PC-9 (cell line): ENCODE results near the gene ANKRD35. TPM values are rescaled to one million over a fixed set of nuclear protein-coding genes. Genes with fewer than 3 reads are reported as not detected.
A peak's percentile ranks its signal among the peaks of the same experiment; 100 is the strongest.

Source experiments
- BruUV-seq: library from RNA; stranded (reverse); fragments of 400-500 nt; replicated peaks from 2 replicates; lab custom pipeline; 2021; lab: Mats Ljungman, UMichigan
- CTCF ChIA-PET: fragments of 300-600 bp; sonication (Branson Sonifier 250); formaldehyde crosslinking; loops from one replicate; lab custom pipeline; 2022; ENCODE audit warnings: antibody characterized with exemption; lab: Charles Lee
- POLR2A ChIA-PET: fragments of 300-600 bp; sonication (Branson Sonifier 250); formaldehyde crosslinking; loops from one replicate; lab custom pipeline; 2022; ENCODE audit warnings: antibody characterized with exemption; ENCODE audit not compliant: unreplicated experiment; lab: Charles Lee
- DNase-seq, 2 experiments: peaks; one replicate each; pipeline versions ENCODE4 v3.0.0 to v3.0.0-alpha.2; 2015 to 2022; ENCODE audit warnings: mixed read lengths in 1 of 2
- H2AFZ ChIP-seq: fragments of 200-600 bp; sonication (generic); 2 replicates; pipeline ENCODE4 v1.8.1; 2017; ENCODE audit warnings: antibody characterized with exemption
- H3F3A ChIP-seq: fragments of 200-600 bp; sonication (generic); 2 replicates; pipeline ENCODE4 v1.8.1; 2017; ENCODE audit warnings: antibody characterized with exemption, mild to moderate bottlenecking, low read depth; ENCODE audit not compliant: insufficient read depth
- H3K27ac ChIP-seq: fragments of 200-600 bp; sonication (generic); 2 replicates; pipeline ENCODE4 v1.6.1; 2016; ENCODE audit warnings: mixed run types
- H3K27me3 ChIP-seq: fragments of 200-600 bp; sonication (generic); 2 replicates; pipeline ENCODE4 v1.6.1; 2016; ENCODE audit warnings: low read depth, mixed run types; ENCODE audit not compliant: insufficient read depth
- H3K36me3 ChIP-seq: fragments of 200-600 bp; sonication (generic); 2 replicates; pipeline ENCODE4 v1.6.1; 2016; ENCODE audit warnings: low read depth, mixed run types
- H3K4me1 ChIP-seq: fragments of 200-600 bp; sonication (generic); replicated peaks from 2 replicates; pipeline ENCODE4 v1.6.1; 2016; ENCODE audit warnings: mixed run types; ENCODE audit not compliant: insufficient read depth
- H3K4me2 ChIP-seq: fragments of 200-600 bp; sonication (generic); 2 replicates; pipeline ENCODE4 v1.6.1; 2017; ENCODE audit warnings: mixed run types
- H3K4me3 ChIP-seq: fragments of 200-600 bp; sonication (generic); 2 replicates; pipeline ENCODE4 v1.6.1; 2016; ENCODE audit warnings: mixed run types
- H3K79me2 ChIP-seq: fragments of 200-600 bp; sonication (generic); 2 replicates; pipeline ENCODE4 v1.6.1; 2017; ENCODE audit warnings: low read depth, mixed run types
- H3K9me2 ChIP-seq: fragments of 200-600 bp; sonication (generic); 2 replicates; pipeline ENCODE4 v1.8.1; 2017; ENCODE audit warnings: mild to moderate bottlenecking; ENCODE audit not compliant: insufficient read depth
- H3K9me3 ChIP-seq: fragments of 200-600 bp; sonication (generic); 2 replicates; pipeline ENCODE4 v1.8.1; 2016; ENCODE audit warnings: low read depth; ENCODE audit not compliant: insufficient read depth
- H4K20me1 ChIP-seq: fragments of 200-600 bp; sonication (generic); 2 replicates; pipeline ENCODE4 v1.8.1; 2017; ENCODE audit not compliant: insufficient read depth
- CTCF ChIP-seq: fragments of 200-600 bp; sonication (generic); conservative IDR thresholded peaks from 2 replicates; pipeline ENCODE4 v1.6.1; 2017; ENCODE audit warnings: mixed run types, antibody characterized with exemption, mild to moderate bottlenecking, moderate library complexity
- EZH2 ChIP-seq: fragments of 200-600 bp; sonication (generic); IDR thresholded peaks from 2 replicates; pipeline ENCODE4 v1.8.0; 2017; ENCODE audit warnings: antibody characterized with exemption, low read depth
- intact Hi-C: fragments of 100-400 bp; cut with micrococcal nuclease; formaldehyde crosslinking; loops from one replicate; pipeline ENCODE4 v1.10.0; 2022; ENCODE audit not compliant: unreplicated experiment
- total RNA-seq: library from RNA; stranded (reverse); gene quantifications from 2 replicates; pipeline ENCODE4 v1.2.3, GENCODE V29; 2021

The ANKRD35 gene
- total RNA-seq, 1 experiment from 2014 or later = 1.2 TPM

- Histone ChIP-seq H3F3A (peaks cover 28% of the 10 kb centered on the region), H2AFZ (no peak overlapping the region), H3K4me3 (no peak overlapping the region), H4K20me1 (no peaks in the 10 kb centered on the region), H3K4me2 (peak overlapping the region; percentile 40), H3K27ac (no peak overlapping the region), H3K79me2 (no peaks in the 10 kb centered on the region), H3K36me3 (no peaks in the 10 kb centered on the region), H3K27me3 (no peaks in the 10 kb centered on the region), H3K9me3 (no peaks in the 10 kb centered on the region), H3K4me1 (peaks cover 46% of the 10 kb centered on the region), H3K9me2 (no peaks in the 10 kb centered on the region)
- TF ChIP-seq EZH2 (no peak), CTCF (no peak)
- POLR2A ChIA-PET = no interaction called here
- CTCF ChIA-PET = no interaction called here
- intact Hi-C loops = no loop called here
- no TSS peak for BruUV-seq
- DNase-seq = peak; percentile 28 to 80
These were observed 2.0 kb upstream of the ANKRD35 start for GRCh38 chr1:145887631-145888030.

GRCh38 chr1:145886816-145887215 lies 1.1 kb upstream of the ANKRD35 start:
- ChIA-PET CTCF (no interaction called here), POLR2A (no interaction called here)
- no peak overlapping the region for H3K27ac ChIP-seq
- no peaks in the 10 kb centered on the region for H3K36me3 ChIP-seq
- no peak for DNase-seq
- no TSS peak for BruUV-seq
- intact Hi-C loops = no loop called here
- H3K27me3 ChIP-seq = no peaks in the 10 kb centered on the region
- no peaks in the 10 kb centered on the region for H3K79me2 ChIP-seq
- no peaks in the 10 kb centered on the region for H3K9me2 ChIP-seq
- H3K4me1 ChIP-seq = peaks cover 41% of the 10 kb centered on the region
- no peaks in the 10 kb centered on the region for H3K9me3 ChIP-seq
- H2AFZ ChIP-seq = no peak overlapping the region
- H3K4me2 ChIP-seq = no peak overlapping the region
- H3K4me3 ChIP-seq = no peak overlapping the region
- TF ChIP-seq EZH2 (no peak), CTCF (no peak)
- H4K20me1 ChIP-seq = no peaks in the 10 kb centered on the region
- peaks cover 23% of the 10 kb centered on the region for H3F3A ChIP-seq

DNA sequence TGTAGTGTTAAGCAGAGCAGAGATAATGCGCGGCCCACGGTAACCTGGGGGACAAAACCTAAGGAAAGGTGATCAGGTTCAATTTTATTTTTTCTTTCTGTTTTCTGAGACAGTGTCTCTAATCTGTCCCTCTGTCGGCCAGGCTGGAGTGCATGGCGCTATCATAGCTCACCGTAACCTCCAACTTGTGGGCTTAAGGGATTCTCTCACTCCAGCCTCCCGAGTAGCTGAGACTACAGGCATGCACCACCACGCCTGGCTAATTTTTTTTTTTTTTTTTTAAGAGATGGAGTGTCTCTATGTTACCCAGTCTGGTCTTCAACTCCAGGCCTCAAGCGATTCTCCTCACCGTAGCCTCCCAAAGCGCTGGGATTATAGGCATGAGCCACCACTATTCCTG lies 724 bp upstream of the ANKRD35 start:
- ChIA-PET CTCF (no interaction called here), POLR2A (no interaction called here)
- no peak for DNase-seq
- TF ChIP-seq EZH2 = no peak
- TF ChIP-seq CTCF = no peak
- H4K20me1 ChIP-seq = no peaks in the 10 kb centered on the region
- intact Hi-C loops = no loop called here
- H3K36me3 ChIP-seq = no peaks in the 10 kb centered on the region
- H3K27me3 ChIP-seq = no peaks in the 10 kb centered on the region
- no peaks in the 10 kb centered on the region for H3K79me2 ChIP-seq
- H3F3A ChIP-seq = peaks cover 19% of the 10 kb centered on the region
- peak overlapping the region; percentile 89 for H3K4me2 ChIP-seq
- no peaks in the 10 kb centered on the region for H3K9me2 ChIP-seq
- peaks cover 37% of the 10 kb centered on the region for H3K4me1 ChIP-seq
- H3K27ac ChIP-seq = no peak overlapping the region
- peak overlapping the region; percentile 58; the same call in 1 of the 2 replicates for H3K4me3 ChIP-seq
- no TSS peak for BruUV-seq
- H3K9me3 ChIP-seq = no peaks in the 10 kb centered on the region
- H2AFZ ChIP-seq = no peak overlapping the region
